ENCODE measurements around the gene DNAH1.

- no peak for TF ChIP-seq EZH2 (IDR thresholded peaks at IDR 0.05; ENCODE audit: insufficient read depth, poor library complexity, severe bottlenecking)
- TF ChIP-seq EZH2phosphoT487 (IDR thresholded peaks at IDR 0.05; ENCODE audit: insufficient read depth, low read depth), result no peak
Observed at GRCh38 chr3:52295671-52296208, 20.4 kb upstream of the DNAH1 start.
